Measurements from ENCODE around the gene KLF13. TPM values are rescaled to one million over a fixed set of nuclear protein-coding genes. Genes with fewer than 3 reads are reported as not detected.

The KLF13 gene
- total RNA-seq, 1 experiment from 2014 or later, result 78.6 TPM

- intact Hi-C loops (cut with micrococcal nuclease; ENCODE audit: unreplicated experiment) (no loop called here), in situ Hi-C loops (cut with HindIII; ENCODE audit: low pct_unique_long_range_greater_than_20kb, low sequenced_read_pairs) (no loop called here)
- H3K4me1 ChIP-seq (ENCODE audit: control insufficient read depth, insufficient read depth, low read length), result peaks cover 7% of the 10 kb centered on the region
- no peaks in the 10 kb centered on the region for H3K36me3 ChIP-seq (ENCODE audit: control insufficient read depth, insufficient read depth, low read length)
- DNase-seq (ENCODE audit: low read depth, low spot score), result no peak
- no peaks in the 10 kb centered on the region for H3K9me3 ChIP-seq (ENCODE audit: control insufficient read depth, insufficient read depth, low read depth, low read length)
- no peak for TF ChIP-seq POLR2AphosphoS5 (IDR thresholded peaks at IDR 0.05; ENCODE audit: low read depth, low read length)
- TF ChIP-seq REST (IDR thresholded peaks at IDR 0.05; ENCODE audit: insufficient read depth in 1 of 2, low read depth in 2 of 2, low read length in 1 of 2), result no peak
- TF ChIP-seq CTCF (IDR thresholded peaks at IDR 0.05), result no peak
- TF ChIP-seq TCF7L2 (IDR thresholded peaks at IDR 0.05; ENCODE audit: low read depth, low read length), result no peak
- TF ChIP-seq SIN3A (IDR thresholded peaks at IDR 0.05; ENCODE audit: borderline replicate concordance, insufficient read depth, low read depth, low read length), result no peak
- no peak for ATAC-seq
- no peak overlapping the region for H3K4me3 ChIP-seq (ENCODE audit: low read depth in 2 of 2, low read length in 2 of 2)
- ChIA-PET POLR2A (no interaction called here), CTCF (no interaction called here)
- no TSS peak for BruUV-seq (replicated peaks)
- peaks cover 6% of the 10 kb centered on the region for H3K27me3 ChIP-seq (ENCODE audit: control insufficient read depth, insufficient read depth, low read length)
- no peak overlapping the region for H3K27ac ChIP-seq (ENCODE audit: low read length)
These were observed 35.5 kb upstream of the KLF13 start for GRCh38 chr15:31291048-31291578.

- POLR2A ChIA-PET, result no interaction called here
- H3K27me3 ChIP-seq (ENCODE audit: control insufficient read depth, insufficient read depth, low read length), result peaks cover 6% of the 10 kb centered on the region
- CTCF ChIA-PET, result no interaction called here
These were observed 34.1 kb upstream of the KLF13 start for GRCh38 chr15:31292391-31293015.

More at GRCh38 chr15:31292391-31293015, 34.1 kb upstream of the KLF13 start:
- Histone ChIP-seq H3K4me1 (ENCODE audit: control insufficient read depth, insufficient read depth, low read length) (peaks cover 17% of the 10 kb centered on the region), H3K27ac (ENCODE audit: low read length) (peak overlapping the region; percentile 42; the same call in 1 of the 2 replicates), H3K36me3 (ENCODE audit: control insufficient read depth, insufficient read depth, low read length) (no peaks in the 10 kb centered on the region), H3K4me3 (ENCODE audit: low read depth in 2 of 2, low read length in 2 of 2) (no peak overlapping the region), H3K9me3 (ENCODE audit: control insufficient read depth, insufficient read depth, low read depth, low read length) (no peaks in the 10 kb centered on the region)
- DNase-seq (ENCODE audit: low read depth, low spot score), result no peak
- BruUV-seq (replicated peaks), result no TSS peak
- ATAC-seq, result no peak
- intact Hi-C loops (cut with micrococcal nuclease; ENCODE audit: unreplicated experiment) (no loop called here), in situ Hi-C loops (cut with HindIII; ENCODE audit: low pct_unique_long_range_greater_than_20kb, low sequenced_read_pairs) (no loop called here)
- TF ChIP-seq TCF7L2 (IDR thresholded peaks at IDR 0.05; ENCODE audit: low read depth, low read length) (no peak), POLR2AphosphoS5 (IDR thresholded peaks at IDR 0.05; ENCODE audit: low read depth, low read length) (no peak), CTCF (IDR thresholded peaks at IDR 0.05) (no peak), SIN3A (IDR thresholded peaks at IDR 0.05; ENCODE audit: borderline replicate concordance, insufficient read depth, low read depth, low read length) (no peak), REST (IDR thresholded peaks at IDR 0.05; ENCODE audit: insufficient read depth in 1 of 2, low read depth in 2 of 2, low read length in 1 of 2) (no peak)
